CD4-positive, alpha-beta T cell treated with Interleukin-2 at 100 ng/mL for 4 hours (primary cell): ENCODE data around the gene MUC5AC.
"Not testable (repeated sequence)": the region's sequence is repeated elsewhere in the genome, so short reads cannot be mapped to it uniquely, and the experiment has no call there.

ENCODE experiments used
- DNase-seq: peaks from one replicate; pipeline ENCODE4 v3.0.0-alpha.2; 2020; ENCODE audit warnings: low spot score

The MUC5AC gene

DNA sequence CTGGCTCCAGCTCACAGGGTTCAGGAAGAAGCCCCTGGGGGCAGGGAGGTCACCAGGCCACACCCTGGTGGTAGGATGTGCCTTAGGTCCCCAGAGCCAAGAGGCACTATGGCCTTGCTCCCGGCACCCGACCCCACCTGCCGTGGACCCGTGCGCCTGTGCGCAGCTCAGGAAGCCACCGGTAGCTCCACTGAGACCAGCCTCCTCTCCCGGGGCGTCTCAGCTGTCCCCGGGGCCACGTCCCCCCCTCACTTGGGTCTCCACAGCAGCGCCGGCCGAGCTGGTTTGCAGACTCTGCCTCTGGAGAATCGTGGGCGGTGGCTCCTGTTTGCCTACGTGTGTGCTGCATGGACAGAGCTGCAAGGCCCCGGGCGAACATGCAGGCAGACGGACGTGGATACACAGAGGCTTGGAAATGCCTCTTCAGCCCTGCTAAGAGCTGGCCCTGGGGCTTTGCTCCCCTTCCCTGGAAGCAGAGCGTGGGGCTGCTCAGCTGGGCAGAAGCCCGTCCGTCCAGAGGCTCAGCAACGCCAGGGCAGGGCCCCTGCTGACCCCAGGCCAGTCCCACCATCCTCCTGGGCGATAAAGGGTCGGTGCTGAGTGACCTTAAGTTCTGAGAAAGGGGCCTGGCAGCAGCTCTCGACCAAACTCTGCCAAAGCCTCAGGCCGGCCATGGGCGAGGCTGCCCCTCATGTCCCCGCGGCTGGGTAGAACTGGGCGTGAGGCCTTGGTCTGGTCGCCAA lies 49.8 kb downstream of the MUC5AC start:
- DNase-seq, result no peak

DNA sequence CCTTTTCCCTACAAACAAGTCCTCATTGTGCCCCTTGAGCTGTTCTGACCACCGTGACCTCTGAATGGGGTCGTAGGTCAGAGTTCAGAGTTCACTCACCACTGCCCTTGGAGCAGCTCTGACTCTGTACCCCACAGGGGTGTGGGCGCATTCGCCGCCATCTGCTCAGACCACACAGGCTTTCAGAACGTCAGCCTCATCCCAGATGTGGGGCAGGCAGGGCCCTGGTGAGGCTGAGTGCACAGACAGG lies 50.3 kb downstream of the MUC5AC start:
- DNase-seq, result no peak

DNA sequence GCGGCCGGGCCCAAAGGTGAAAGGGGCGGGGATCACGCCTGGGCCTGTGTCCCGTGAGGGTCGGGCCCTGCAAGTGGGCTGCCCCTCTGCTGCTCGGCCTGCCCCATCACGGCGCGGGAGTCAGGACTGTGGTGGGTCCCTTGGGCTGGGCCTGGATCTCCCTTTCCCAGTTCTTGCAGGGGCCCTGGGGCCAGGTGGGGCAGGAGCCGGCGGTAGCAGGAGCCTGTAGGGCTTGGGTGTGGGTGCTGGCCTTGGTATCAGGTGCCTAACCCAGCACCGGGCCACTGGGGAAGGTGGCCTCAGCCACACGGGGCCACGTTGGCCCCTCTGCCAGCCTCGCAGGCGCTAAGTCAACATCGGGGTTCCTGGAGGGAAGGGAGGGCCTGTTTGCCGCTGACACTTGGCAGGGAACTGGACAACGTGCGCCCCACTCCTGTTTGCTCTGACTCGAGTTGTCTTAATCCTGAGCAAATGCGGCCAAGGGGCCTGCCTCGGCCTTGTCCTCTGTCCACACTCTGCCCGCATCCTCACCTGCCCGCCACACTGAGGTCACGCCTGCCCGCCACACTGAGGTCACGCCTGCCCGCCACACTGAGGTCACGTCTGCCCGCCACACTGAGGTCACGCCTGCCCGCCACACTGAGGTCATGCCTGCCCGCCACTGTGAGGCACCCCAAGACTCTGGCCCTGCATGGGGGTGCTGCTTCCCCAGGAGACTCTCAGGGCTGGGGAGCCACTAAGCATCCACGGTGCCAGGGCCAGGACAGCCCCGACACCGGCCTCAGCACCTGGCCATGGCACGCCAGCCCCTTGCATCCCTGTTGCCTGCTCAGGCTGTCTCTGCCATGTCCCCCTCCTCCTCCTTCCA lies 50.9 kb downstream of the MUC5AC start:
- DNase-seq, result no peak

DNA sequence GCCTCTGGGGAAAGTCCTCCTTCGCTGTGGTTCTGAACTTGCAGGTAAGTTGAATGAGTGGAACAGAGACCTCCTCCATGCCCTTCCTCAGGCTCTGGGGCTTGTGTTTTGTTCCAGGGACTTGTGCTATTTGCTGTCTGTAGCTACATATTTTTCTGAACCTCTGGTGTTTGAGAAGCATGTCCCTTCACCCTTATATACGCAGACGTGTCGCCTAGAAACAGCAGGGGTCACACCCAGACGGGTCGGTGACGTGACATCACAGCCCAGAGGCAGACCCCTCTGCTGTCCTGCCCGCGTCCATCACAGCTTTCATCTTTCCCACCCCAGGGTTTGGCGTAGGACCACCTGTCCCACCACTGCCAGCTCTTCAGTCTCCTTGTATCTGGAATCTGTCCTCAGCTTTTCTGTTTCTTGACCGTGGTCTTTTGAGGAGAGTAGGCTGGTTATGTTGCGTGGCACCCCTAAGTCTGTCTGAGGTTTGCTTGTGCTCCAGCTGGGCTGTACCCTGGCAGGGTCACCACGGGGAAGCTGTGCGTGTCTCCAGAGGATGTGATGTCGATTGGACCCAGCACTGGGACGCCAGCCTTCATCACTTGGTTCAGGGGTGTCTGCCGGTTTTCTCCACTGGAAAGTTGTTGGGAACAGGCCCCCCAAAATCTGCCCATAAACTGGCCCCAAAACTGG lies 51.8 kb downstream of the MUC5AC start:
- no peak for DNase-seq

DNA sequence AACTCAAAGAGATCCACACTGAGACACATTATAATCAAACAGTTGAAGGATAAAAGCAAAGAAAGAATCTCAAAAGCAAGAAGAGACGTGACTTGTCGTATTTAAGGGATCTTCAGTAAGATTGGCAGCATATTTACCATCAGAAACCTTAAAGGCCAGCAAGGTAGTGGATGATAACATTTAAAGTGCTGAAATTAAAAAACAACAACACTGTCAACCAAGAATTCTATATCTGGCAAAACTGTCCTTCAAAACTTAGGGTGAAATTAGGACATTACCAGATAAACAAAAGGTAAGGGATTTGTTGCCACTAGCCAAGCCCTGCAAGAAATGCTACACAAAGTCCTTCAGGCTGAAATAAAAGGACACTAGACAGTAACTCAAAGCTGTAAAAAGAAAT lies 54.1 kb downstream of the MUC5AC start:
- no peak for DNase-seq

DNA sequence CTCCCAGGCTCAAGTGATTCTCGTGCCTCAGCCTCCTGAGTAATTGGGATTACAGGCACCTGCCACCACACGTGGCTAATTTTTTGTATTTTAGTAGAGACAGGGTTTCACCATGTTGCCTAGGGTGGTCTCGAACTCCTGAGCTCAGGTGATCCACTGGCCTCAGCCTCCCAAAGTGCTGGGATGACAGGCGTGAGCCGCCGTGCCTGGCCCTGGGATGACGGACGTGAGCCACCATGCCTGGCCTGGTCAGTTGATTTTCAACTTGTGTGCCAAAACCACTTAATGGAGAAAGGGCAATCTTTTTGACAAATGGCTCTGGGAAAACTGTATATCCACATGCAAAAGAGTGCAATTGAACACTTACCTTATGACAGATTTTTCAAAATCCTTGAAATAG lies 58.1 kb downstream of the MUC5AC start:
- DNase-seq, result not testable (repeated sequence)

DNA sequence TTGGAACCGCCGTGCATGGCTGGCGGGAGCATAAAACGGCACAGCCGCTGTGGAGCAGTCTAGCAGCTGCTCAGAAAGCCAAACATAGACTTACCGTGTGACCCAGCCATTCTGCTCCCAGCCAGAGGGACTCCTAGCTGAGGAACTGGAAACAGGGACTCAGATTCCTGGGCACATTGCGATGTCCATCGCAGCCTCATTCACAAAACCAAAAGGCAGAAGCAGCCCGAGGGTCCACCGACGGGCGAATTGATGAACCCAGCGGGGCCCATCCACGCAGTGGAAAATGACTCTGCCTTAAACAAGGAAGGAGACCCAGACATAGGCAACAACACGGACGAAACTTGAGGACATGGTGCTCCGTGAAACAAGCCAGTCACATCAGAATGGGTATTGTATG lies 59.4 kb downstream of the MUC5AC start:
- no peak for DNase-seq

DNA sequence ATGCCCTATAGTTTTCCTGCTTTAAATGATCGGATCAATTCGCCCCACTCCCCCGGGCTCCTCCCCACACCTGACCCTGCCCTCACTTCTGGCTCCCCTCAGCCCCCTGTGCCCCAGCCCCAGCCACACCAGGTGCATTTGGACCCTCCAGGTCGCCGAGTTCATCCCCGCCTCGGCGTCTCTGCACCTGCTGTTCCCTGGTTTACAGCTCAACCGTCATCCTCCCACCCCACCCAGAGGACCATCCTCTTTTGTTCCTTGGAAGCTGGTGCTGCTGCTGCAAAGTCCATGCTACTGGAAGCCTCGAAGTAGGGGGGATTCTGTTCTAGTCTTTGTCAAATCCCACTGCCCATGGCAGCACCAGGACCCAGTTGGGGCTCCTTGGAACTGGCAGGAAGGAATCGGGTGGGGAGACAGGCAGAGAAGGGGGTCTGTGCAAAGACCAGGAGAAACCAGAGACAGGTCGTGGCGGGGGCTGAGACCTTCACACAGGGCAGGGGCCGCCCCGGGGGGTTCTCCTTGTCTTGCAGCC lies 60.6 kb downstream of the MUC5AC start:
- no peak for DNase-seq

DNA sequence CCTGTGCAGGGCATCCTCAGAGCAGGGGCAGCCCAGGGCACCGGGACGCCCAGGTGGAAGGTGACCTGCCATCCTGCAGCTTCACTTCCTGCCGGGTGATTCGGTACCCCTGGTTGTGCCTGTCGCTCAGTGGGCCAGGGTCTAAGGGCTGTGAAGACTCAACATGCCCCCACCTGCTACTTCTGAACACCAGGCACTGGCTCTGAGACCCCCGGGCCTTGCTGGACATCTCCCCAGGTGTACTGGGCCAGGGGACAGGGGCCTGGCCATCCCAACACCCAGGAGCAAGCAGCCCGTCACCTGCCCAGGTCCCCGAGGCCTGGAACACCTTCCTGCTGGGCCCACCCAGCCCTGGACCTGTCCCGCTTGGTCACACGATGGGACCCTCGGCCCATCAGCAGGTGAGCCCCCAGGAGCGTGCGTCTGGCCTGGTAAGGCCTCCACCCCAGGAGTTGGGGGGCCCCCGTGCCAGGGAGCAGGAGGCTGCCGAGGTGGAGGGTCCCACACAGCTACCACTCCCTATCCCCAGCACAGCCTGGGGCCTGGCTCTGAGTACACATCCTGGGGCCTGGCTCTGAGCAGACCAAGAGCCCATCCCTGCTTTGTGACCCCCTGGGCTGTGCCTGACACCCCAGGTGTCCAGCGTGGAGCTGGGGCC lies 61.2 kb downstream of the MUC5AC start:
- DNase-seq, result no peak

DNA sequence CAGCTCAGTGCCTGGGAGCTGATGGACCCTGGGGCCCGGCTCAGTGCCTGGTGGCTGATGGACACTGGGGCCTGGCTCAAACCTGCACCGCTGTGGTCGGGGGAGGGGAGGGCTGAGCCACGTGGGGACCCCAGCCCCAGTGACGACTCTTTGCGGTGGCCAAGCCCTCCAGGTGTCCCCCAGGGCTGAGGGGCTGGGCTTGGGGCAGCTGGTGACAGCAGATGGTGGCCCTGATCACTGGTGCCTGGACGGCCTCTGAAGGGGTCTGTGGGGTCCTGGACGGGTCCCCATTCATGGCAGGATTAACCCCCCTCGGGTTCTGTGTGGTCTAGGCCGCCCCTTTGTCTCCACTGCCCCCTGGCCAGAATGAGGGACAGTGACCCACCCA lies 61.7 kb downstream of the MUC5AC start:
- no peak for DNase-seq

DNA sequence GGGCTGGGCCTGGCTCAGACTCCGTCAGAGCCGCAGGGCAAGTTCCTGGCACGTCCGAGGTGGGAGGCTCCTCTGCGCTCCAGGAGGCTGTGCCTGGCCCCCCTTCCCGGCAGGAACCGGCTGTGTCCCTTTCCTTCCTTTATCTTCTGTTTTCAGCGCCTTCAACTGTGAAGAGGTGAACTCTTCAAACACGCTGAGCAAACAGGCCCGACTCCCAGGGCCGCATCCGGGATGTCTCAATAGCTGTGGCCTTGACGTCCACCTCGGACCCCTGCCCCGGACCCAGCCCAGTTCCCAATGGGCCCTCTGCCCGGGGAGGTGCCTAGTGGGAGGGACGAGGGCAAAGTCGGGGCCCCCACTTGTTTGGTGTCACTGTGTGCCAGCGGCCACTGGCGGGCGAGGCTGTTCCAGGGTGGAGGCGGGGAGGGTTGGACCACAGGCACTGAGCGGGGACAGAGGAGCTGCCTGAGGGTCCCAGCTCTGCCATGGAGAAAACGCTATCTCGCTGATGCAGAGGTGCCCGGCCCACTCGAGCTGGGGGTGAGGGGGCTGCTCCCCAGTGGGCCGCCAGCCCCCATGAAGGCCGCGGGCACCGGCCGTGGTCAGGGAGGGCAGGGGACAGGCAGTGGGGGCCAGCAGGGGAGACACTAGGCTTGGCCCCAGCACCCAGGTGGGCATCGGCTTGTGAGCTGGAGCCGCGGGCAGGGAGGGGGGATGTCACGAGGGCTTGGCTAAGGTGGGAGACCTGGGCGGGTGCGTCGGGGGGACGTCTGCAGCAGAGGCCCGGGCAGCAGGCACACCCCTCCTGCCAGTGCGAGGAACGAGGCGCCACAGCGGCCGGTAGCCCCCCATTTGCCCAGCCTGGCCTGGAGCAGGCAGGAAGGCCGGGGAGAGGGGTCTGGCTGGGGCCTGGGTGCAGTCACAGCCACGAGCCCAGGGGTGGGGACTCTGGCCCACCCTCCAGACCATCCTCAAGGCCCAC lies 62.4 kb downstream of the MUC5AC start:
- DNase-seq, result no peak

DNA sequence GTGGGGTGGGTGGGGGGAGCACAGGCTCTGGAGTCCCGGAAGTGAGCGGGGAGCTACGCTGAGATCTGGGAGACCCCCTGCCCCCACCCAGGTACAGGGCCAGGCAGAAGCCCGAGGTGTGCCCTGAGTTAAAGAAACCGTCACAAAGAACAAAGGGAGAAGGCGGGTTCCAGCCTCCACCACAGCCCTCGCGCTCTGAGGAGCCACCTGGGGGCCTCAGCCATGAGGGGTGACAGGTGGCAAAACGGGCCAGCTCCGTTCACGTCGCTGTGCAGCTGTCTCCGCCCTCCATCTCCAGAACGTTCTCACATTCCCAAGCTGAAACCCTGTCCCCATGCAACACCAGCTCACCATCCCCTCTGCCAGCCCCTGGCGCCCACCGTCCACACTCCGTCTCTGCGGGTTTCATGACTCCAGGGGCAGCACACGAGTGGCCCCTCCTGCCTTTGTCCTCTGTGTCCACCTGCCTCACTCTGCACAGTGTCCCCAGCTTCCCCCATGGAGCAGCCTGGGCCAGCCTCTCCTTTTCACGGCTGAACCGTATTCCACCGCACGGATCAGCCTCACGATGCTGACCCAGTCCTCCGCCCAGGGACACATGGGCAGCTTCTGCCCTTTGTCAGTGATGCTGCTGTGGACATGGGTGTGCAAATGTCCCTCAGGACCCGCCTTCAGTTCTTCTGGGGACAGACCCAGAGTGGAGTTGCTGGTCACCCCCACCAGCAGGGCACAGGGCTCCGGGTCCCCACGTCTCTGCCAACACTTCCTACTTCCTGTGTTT lies 63.4 kb downstream of the MUC5AC start:
- DNase-seq, result no peak

DNA sequence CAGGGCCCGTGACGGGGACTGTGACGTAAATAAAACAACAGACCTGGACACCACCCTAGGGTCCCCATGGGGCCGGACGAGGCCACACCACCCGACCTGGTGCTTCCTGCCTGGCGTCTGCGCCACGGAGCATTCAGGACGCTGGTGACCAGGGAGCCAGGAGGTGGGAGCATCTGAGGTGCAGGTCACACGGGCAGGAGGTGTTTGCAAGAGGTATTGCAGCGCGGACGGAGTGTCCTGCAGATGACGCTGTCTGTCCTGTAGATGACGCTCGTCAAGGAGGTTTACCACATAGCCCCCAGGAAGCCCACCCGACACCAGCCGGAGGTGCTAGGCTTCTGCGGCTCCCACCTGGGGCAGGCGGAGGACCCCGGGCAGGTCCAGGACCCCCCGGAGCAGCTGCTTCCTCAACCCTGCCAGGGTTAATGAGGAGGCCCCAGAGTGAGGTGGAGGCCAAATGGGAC lies 64.1 kb downstream of the MUC5AC start:
- DNase-seq, result no peak

DNA sequence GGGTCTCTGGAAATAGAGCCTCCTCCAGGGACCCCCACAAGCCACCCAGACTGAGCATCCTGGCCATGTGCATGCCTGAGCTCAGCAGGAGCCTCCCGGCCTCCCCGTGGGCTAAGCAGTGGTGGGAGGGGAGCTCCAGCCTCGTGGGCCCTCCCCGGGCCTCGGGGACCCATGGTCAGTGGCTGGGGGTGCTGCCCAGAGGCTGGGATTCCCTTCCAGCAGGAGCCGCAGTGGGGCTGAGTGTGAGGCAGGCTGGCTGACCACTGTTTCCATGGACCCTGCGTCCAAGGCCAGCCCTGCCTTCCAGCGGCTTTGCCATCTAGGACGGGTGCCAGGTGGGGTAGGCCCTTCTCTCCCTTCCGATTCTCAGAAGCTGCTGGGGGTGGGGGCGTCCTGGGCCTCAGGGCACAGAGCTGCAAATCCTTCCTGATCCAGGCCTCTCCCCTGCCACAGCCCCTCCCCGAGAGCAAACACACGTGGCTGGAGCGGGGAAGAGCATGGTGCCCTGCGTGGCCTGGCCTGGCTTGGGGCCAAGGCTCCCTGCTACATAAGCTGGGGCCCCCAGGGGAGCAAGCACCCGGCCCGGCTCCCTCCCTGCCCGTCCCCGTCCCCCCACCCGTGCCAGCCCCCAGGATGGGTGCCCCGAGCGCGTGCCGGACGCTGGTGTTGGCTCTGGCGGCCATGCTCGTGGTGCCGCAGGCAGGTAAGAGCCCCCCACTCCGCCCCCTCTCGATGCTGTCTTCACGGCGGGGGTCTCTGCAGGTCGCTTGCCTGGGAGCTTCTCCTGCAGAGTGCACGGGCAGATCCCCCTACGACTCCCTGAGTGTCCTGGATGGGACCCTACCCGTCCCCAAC lies 65.0 kb downstream of the MUC5AC start, which contains the start of gene MUC5B:
Gene MUC5B, plus strand, starts transcription at position 576 of the 855 bp plus-strand sequence. Its CDS starts 58 bp downstream, at position 634.
- DNase-seq, result no peak

DNA sequence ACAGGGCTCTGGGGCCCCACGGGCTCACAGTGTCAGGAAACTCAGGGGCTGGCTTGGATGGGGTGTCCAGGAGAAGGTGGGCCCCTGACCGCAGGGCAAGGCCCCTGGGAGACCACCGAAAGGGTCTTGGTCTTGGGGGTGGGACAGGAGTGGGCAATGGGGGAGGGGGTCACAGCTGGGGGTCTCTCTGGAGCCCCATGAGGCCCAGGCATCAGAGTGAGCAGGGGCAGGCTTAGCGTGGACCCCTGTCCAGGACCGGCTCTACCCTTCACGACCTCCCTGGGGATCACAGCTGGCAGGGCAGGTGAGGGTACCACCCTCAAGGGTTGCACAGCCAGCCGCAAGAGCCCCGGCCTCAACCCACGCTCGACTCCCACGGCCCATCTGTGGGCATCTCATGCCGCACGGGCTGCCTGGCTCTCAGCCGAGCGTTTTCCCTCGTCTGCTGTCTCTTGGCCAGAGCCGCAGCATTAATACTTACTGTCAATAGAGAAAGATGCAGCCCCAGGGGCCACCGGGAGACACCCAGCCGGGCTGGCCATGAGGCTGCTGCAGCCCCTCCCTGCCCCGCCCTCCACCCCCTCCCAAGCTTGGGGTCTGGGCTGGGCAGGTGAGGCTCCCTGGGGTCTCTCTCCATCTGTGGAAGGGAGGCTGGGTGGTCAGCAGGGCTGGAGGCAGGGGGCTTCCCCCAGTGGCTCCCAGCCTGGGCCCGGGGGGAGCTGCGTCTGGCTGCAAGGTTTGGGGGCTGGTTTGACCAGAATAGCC lies 65.8 kb downstream of the MUC5AC start:
- no peak for DNase-seq

DNA sequence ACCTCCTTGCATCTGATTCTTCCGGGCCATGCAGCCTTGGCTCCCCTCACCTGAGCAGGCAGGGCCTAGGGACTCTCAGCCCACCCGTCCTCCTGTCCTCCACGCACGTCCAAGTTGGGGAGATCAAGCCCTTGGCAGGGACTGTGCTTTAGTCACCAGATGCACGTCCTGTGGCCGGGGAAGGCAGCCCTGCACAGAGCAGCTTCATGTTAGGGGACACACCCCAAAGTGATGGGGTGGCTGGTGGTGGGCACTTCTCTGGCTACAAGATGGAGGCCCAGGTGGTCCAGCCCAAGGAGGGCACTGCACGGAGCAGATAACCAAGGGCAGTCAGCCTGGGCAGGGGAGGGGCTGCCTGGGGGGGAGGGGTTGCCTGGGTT lies 66.3 kb downstream of the MUC5AC start:
- DNase-seq, result no peak

DNA sequence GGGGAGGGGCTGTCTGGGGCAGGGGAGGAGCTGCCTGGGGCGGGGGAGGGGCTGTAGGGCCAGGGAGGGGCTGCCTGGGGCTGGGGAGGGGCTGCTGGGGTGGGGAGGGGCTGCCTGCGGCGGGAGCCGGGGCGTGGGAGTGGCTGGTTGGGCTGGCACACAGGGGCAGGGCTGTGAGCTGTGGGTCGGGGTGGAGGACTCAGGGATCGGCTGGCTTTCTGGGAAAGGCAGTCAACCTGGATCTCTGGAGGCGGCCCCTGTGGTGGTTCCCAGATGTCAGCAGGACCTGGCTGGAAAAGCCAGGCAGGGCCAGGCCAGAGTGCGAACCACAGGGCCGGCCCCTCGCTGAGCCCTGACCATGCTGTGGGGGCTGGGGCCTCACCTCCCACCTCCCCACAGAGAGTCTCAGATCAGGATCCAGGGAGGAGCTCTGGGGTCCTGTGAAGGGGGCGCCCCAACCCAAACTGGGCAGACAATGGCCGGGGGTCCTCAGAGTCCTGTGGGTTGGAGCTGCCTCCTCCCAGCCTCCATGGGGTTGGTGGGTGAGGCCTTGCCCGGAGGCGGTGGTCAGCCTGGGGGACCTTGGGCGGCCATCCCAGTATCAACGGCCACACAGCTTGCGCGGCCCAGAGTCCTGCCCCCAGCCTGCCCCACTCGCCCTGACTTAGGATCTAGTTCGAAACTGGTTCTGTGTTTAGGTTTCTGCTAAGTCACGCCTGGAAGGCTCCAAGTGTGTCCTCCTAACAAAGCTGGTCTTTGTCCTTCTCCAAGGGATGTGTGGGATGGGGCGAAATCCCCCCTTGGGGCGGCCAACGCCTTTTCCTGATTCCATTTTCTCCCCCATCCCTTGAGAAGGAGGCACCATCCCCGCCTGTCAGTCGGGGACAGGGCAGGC lies 67.0 kb downstream of the MUC5AC start:
- no peak for DNase-seq
